Measurements from ENCODE around the gene PCSK9.

PCSK9 gene

GRCh38 chr1:55000110-55001085, 39.0 kb upstream of the PCSK9 start:
- Mint-ChIP-seq H3K36me3 (ENCODE audit: low read depth) (no peaks in the 10 kb centered on the region), H3K27ac (no peak overlapping the region), H3K9me3 (no peaks in the 10 kb centered on the region), H3K4me1 (ENCODE audit: low read depth) (peaks cover 19% of the 10 kb centered on the region), H3K27me3 (peaks cover 39% of the 10 kb centered on the region), H3K4me3 (no peak overlapping the region)
- DNase-seq: no peak

GRCh38 chr1:55001311-55001710, 38.0 kb upstream of the PCSK9 start:
- H3K27me3 Mint-ChIP-seq: peaks cover 30% of the 10 kb centered on the region
- no peak for DNase-seq
- no peaks in the 10 kb centered on the region for H3K9me3 Mint-ChIP-seq
- H3K4me3 Mint-ChIP-seq: no peak overlapping the region
- H3K4me1 Mint-ChIP-seq (ENCODE audit: low read depth): peaks cover 10% of the 10 kb centered on the region
- H3K36me3 Mint-ChIP-seq (ENCODE audit: low read depth): no peaks in the 10 kb centered on the region
- no peak overlapping the region for H3K27ac Mint-ChIP-seq

GRCh38 chr1:55002686-55003085, 36.7 kb upstream of the PCSK9 start:
- Mint-ChIP-seq H3K27ac (no peak overlapping the region), H3K9me3 (no peaks in the 10 kb centered on the region), H3K4me1 (ENCODE audit: low read depth) (no peaks in the 10 kb centered on the region), H3K4me3 (no peak overlapping the region), H3K27me3 (peaks cover 18% of the 10 kb centered on the region), H3K36me3 (ENCODE audit: low read depth) (no peaks in the 10 kb centered on the region)
- DNase-seq: no peak

GRCh38 chr1:55005351-55006140, 33.8 kb upstream of the PCSK9 start:
- DNase-seq: no peak
- H3K4me1 Mint-ChIP-seq (ENCODE audit: low read depth): no peaks in the 10 kb centered on the region

GRCh38 chr1:55006931-55007330, 32.4 kb upstream of the PCSK9 start:
- no peaks in the 10 kb centered on the region for H3K9me3 Mint-ChIP-seq
- H3K36me3 Mint-ChIP-seq (ENCODE audit: low read depth): no peaks in the 10 kb centered on the region
- H3K4me1 Mint-ChIP-seq (ENCODE audit: low read depth): no peaks in the 10 kb centered on the region
- H3K27me3 Mint-ChIP-seq: no peaks in the 10 kb centered on the region
- no peak for DNase-seq
- H3K27ac Mint-ChIP-seq: no peak overlapping the region
- H3K4me3 Mint-ChIP-seq: no peak overlapping the region

More at GRCh38 chr1:55005351-55006140, 33.8 kb upstream of the PCSK9 start:
- Mint-ChIP-seq H3K4me3 (no peak overlapping the region), H3K27ac (no peak overlapping the region), H3K9me3 (no peaks in the 10 kb centered on the region), H3K27me3 (no peaks in the 10 kb centered on the region), H3K36me3 (ENCODE audit: low read depth) (no peaks in the 10 kb centered on the region)

GRCh38 chr1:55007625-55008024, 31.7 kb upstream of the PCSK9 start:
- H3K4me1 Mint-ChIP-seq (ENCODE audit: low read depth): no peaks in the 10 kb centered on the region
- H3K4me3 Mint-ChIP-seq: no peak overlapping the region
- no peak for DNase-seq
- no peak overlapping the region for H3K27ac Mint-ChIP-seq
- H3K27me3 Mint-ChIP-seq: no peaks in the 10 kb centered on the region
- no peaks in the 10 kb centered on the region for H3K36me3 Mint-ChIP-seq (ENCODE audit: low read depth)
- H3K9me3 Mint-ChIP-seq: no peaks in the 10 kb centered on the region

GRCh38 chr1:55010194-55010886, 29.0 kb upstream of the PCSK9 start:
- H3K4me3 Mint-ChIP-seq: no peak overlapping the region
- H3K27me3 Mint-ChIP-seq: peaks cover 5% of the 10 kb centered on the region
- DNase-seq: no peak
- H3K36me3 Mint-ChIP-seq (ENCODE audit: low read depth): no peaks in the 10 kb centered on the region
- no peaks in the 10 kb centered on the region for H3K9me3 Mint-ChIP-seq
- H3K27ac Mint-ChIP-seq: no peak overlapping the region
- no peaks in the 10 kb centered on the region for H3K4me1 Mint-ChIP-seq (ENCODE audit: low read depth)

- DNase-seq: no peak
- H3K4me1 Mint-ChIP-seq (ENCODE audit: low read depth): no peaks in the 10 kb centered on the region
- H3K9me3 Mint-ChIP-seq: no peaks in the 10 kb centered on the region
- H3K36me3 Mint-ChIP-seq (ENCODE audit: low read depth): no peaks in the 10 kb centered on the region
- H3K4me3 Mint-ChIP-seq: no peak overlapping the region
- peaks cover 5% of the 10 kb centered on the region for H3K27me3 Mint-ChIP-seq
- H3K27ac Mint-ChIP-seq: no peak overlapping the region
Measured at GRCh38 chr1:55010887-55011217, 28.5 kb upstream of the PCSK9 start.

- Mint-ChIP-seq H3K27ac (no peak overlapping the region), H3K4me1 (ENCODE audit: low read depth) (no peaks in the 10 kb centered on the region), H3K9me3 (no peaks in the 10 kb centered on the region), H3K36me3 (ENCODE audit: low read depth) (no peaks in the 10 kb centered on the region), H3K4me3 (no peak overlapping the region), H3K27me3 (peaks cover 5% of the 10 kb centered on the region)
- DNase-seq: no peak
Measured at GRCh38 chr1:55012661-55013060, 26.7 kb upstream of the PCSK9 start.

GRCh38 chr1:55015123-55015522, 24.2 kb upstream of the PCSK9 start:
- no peak overlapping the region for H3K27ac Mint-ChIP-seq
- H3K9me3 Mint-ChIP-seq: no peaks in the 10 kb centered on the region
- H3K4me1 Mint-ChIP-seq (ENCODE audit: low read depth): no peaks in the 10 kb centered on the region
- no peaks in the 10 kb centered on the region for H3K36me3 Mint-ChIP-seq (ENCODE audit: low read depth)
- no peak overlapping the region for H3K4me3 Mint-ChIP-seq
- H3K27me3 Mint-ChIP-seq: peaks cover 8% of the 10 kb centered on the region
- DNase-seq: no peak

- no peak overlapping the region for H3K27ac Mint-ChIP-seq
- no peak overlapping the region for H3K4me3 Mint-ChIP-seq
- no peaks in the 10 kb centered on the region for H3K4me1 Mint-ChIP-seq (ENCODE audit: low read depth)
- H3K36me3 Mint-ChIP-seq (ENCODE audit: low read depth): no peaks in the 10 kb centered on the region
- no peak for DNase-seq
- no peaks in the 10 kb centered on the region for H3K9me3 Mint-ChIP-seq
- H3K27me3 Mint-ChIP-seq: peaks cover 8% of the 10 kb centered on the region
Measured at GRCh38 chr1:55015731-55016620, 23.4 kb upstream of the PCSK9 start.

- Mint-ChIP-seq H3K27me3 (peaks cover 8% of the 10 kb centered on the region), H3K4me3 (no peak overlapping the region), H3K4me1 (ENCODE audit: low read depth) (no peaks in the 10 kb centered on the region), H3K36me3 (ENCODE audit: low read depth) (no peaks in the 10 kb centered on the region), H3K27ac (no peak overlapping the region), H3K9me3 (no peaks in the 10 kb centered on the region)
- no peak for DNase-seq
Measured at GRCh38 chr1:55018395-55018794, 21.0 kb upstream of the PCSK9 start.

GRCh38 chr1:55021942-55022546, 17.3 kb upstream of the PCSK9 start:
- no peak overlapping the region for H3K27ac Mint-ChIP-seq
- H3K27me3 Mint-ChIP-seq: peaks cover 3% of the 10 kb centered on the region
- H3K4me1 Mint-ChIP-seq (ENCODE audit: low read depth): peaks cover 2% of the 10 kb centered on the region
- H3K9me3 Mint-ChIP-seq: no peaks in the 10 kb centered on the region
- H3K36me3 Mint-ChIP-seq (ENCODE audit: low read depth): no peaks in the 10 kb centered on the region
- H3K4me3 Mint-ChIP-seq: no peak overlapping the region
- DNase-seq: peak; percentile 77
